H1 (cell line): Measurements from ENCODE around the gene SLC22A14. TPM values are rescaled to one million over a fixed set of nuclear protein-coding genes. Genes with fewer than 3 reads are reported as not detected.

Source experiments
- CTCF ChIA-PET: fragments of 300-600 bp; sonication (Branson Sonifier 250); formaldehyde crosslinking; loops from one replicate; lab custom pipeline; 2021; ENCODE audit not compliant: partially characterized antibody; lab: Charles Lee
- POLR2A ChIA-PET: fragments of 300-600 bp; sonication (Branson Sonifier 250); formaldehyde crosslinking; loops from one replicate; lab custom pipeline; 2021; ENCODE audit warnings: inconsistent platforms; ENCODE audit not compliant: partially characterized antibody; lab: Charles Lee
- DNase-seq, 2 experiments: peaks; one replicate each; pipeline versions ENCODE4 v3.0.0 to v3.0.0-alpha.2; 2010 to 2022; ENCODE audit warnings: low spot score in 2 of 2, low read depth in 1 of 2, mixed read lengths in 1 of 2
- FAIRE-seq: peaks from 2 replicates; lab custom pipeline; 2011; peaks lifted over from hg19 to GRCh38; lab: Jason Lieb, UNC
- H2AFZ ChIP-seq: 2 replicates; pipeline ENCODE4 v1.8.1; 2012; ENCODE audit warnings: low read length, inconsistent platforms
- H2AK5ac ChIP-seq: 2 replicates; pipeline ENCODE4 v1.6.1; 2013; ENCODE audit warnings: low read depth, low read length
- H2BK120ac ChIP-seq: replicated peaks from 2 replicates; pipeline ENCODE3; 2013; ENCODE audit warnings: low read depth, low read length, inconsistent platforms
- H2BK12ac ChIP-seq: 2 replicates; pipeline ENCODE4 v1.6.1; 2013; ENCODE audit warnings: low read depth, low read length
- H2BK15ac ChIP-seq: 2 replicates; pipeline ENCODE4 v1.6.1; 2013; ENCODE audit warnings: low read length
- H2BK20ac ChIP-seq: 2 replicates; pipeline ENCODE4 v1.6.1; 2013; ENCODE audit warnings: low read length
- H2BK5ac ChIP-seq: 2 replicates; pipeline ENCODE4 v1.6.1; 2013; ENCODE audit warnings: low read depth, low read length
- H3K14ac ChIP-seq: 2 replicates; pipeline ENCODE4 v1.6.1; 2013; ENCODE audit warnings: inconsistent platforms; ENCODE audit not compliant: insufficient read length
- H3K18ac ChIP-seq: 2 replicates; pipeline ENCODE4 v1.6.1; 2013; ENCODE audit warnings: low read length; ENCODE audit errors: extremely low read depth
- H3K23ac ChIP-seq: 2 replicates; pipeline ENCODE4 v1.6.1; 2013; ENCODE audit warnings: inconsistent platforms; ENCODE audit not compliant: insufficient read length
- H3K23me2 ChIP-seq: 2 replicates; pipeline ENCODE4 v1.6.1; 2013; ENCODE audit warnings: low read depth, low read length
- H3K27ac ChIP-seq: 2 replicates; pipeline ENCODE4 v1.6.1; 2011; ENCODE audit warnings: low read depth, low read length, inconsistent platforms
- H3K27me3 ChIP-seq, 4 experiments: replicated peaks in 1 of 4; 1 replicate in 1 of 4; 2 replicates in 3 of 4; pipeline versions ENCODE4 v1.6.1 to v1.8.1; 2011 to 2013; ENCODE audit warnings: low read length in 3 of 4, mild to moderate bottlenecking in 3 of 4, inconsistent platforms in 2 of 4, mixed read lengths in 2 of 4, moderate library complexity in 1 of 4; ENCODE audit not compliant: control insufficient read depth in 3 of 4, insufficient read depth in 3 of 4; ENCODE audit errors: extremely low read depth in 1 of 4
- H3K36me3 ChIP-seq, 4 experiments: 2 replicates each; pipeline versions ENCODE4 v1.6.1 to v1.8.1; 2011 to 2013; ENCODE audit warnings: mild to moderate bottlenecking in 4 of 4, low read length in 3 of 4, moderate library complexity in 2 of 4, control low read depth in 1 of 4, inconsistent platforms in 1 of 4; ENCODE audit not compliant: insufficient read depth in 4 of 4, control insufficient read depth in 2 of 4
- H3K4ac ChIP-seq: replicated peaks from 2 replicates; pipeline ENCODE3; 2013; ENCODE audit warnings: low read length, low read depth, mixed read lengths, inconsistent platforms; ENCODE audit not compliant: insufficient read length
- H3K4me1 ChIP-seq, 4 experiments: replicated peaks in 1 of 4; 1 replicate in 1 of 4; 2 replicates in 3 of 4; pipeline versions ENCODE4 v1.6.1 to v1.8.1; 2011 to 2013; ENCODE audit warnings: low read length in 3 of 4, inconsistent platforms in 2 of 4, mixed read lengths in 1 of 4; ENCODE audit not compliant: insufficient read depth in 4 of 4, control insufficient read depth in 3 of 4
- H3K4me2 ChIP-seq, 2 experiments: 2 replicates each; pipeline versions ENCODE4 v1.6.1 to v1.8.1; 2011 to 2013; ENCODE audit warnings: low read depth in 2 of 2, low read length in 2 of 2, control low read depth in 1 of 2, inconsistent platforms in 1 of 2, mild to moderate bottlenecking in 1 of 2; ENCODE audit not compliant: insufficient read depth in 1 of 2
- H3K4me3 ChIP-seq, 4 experiments: fragments of 200-600, 300-600 bp in 1 of 4; sonication (generic), shearing (Covaris generic), sonication (Bioruptor Twin) in 1 of 4; 2 replicates each; pipeline versions ENCODE4 v1.5.1 to v1.8.1; 2011 to 2016; ENCODE audit warnings: low read length in 4 of 4, low read depth in 3 of 4, control low read depth in 2 of 4, inconsistent platforms in 2 of 4, mild to moderate bottlenecking in 2 of 4, mixed read lengths in 1 of 4, moderate library complexity in 1 of 4; ENCODE audit not compliant: insufficient read depth in 2 of 4; ENCODE audit errors: extremely low read depth in 1 of 4
- H3K56ac ChIP-seq: replicated peaks from 2 replicates; pipeline ENCODE3; 2013; ENCODE audit warnings: low read depth, mild to moderate bottlenecking, mixed read lengths, low read length, inconsistent platforms; ENCODE audit not compliant: insufficient read length
- H3K79me1 ChIP-seq: 2 replicates; pipeline ENCODE4 v1.6.1; 2013; ENCODE audit warnings: low read depth, low read length, control low read depth
- H3K79me2 ChIP-seq, 2 experiments: 2 replicates each; pipeline versions ENCODE4 v1.6.1 to v1.8.1; 2012 to 2013; ENCODE audit warnings: low read length in 2 of 2, mild to moderate bottlenecking in 2 of 2, inconsistent platforms in 1 of 2; ENCODE audit not compliant: insufficient read depth in 2 of 2, control insufficient read depth in 1 of 2
- H3K9ac ChIP-seq, 4 experiments: replicated peaks in 1 of 4; 1 replicate in 1 of 4; 2 replicates in 3 of 4; pipeline versions ENCODE4 v1.6.1 to v1.8.1; 2011 to 2013; ENCODE audit warnings: low read depth in 3 of 4, low read length in 3 of 4, control low read depth in 2 of 4, mild to moderate bottlenecking in 2 of 4, moderate library complexity in 2 of 4, inconsistent platforms in 1 of 4; ENCODE audit errors: extremely low read depth in 1 of 4
- H3K9me3 ChIP-seq, 2 experiments: 2 replicates each; pipeline versions ENCODE4 v1.6.1 to v1.8.1; 2012 to 2013; ENCODE audit warnings: mild to moderate bottlenecking in 2 of 2, moderate library complexity in 2 of 2, control low read depth in 1 of 2, inconsistent platforms in 1 of 2, low read depth in 1 of 2, low read length in 1 of 2, mixed read lengths in 1 of 2; ENCODE audit not compliant: insufficient read depth in 2 of 2
- H4K20me1 ChIP-seq, 2 experiments: replicated peaks in 1 of 2; 2 replicates each; pipeline versions ENCODE3 to v1.8.1; 2011 to 2013; ENCODE audit warnings: inconsistent platforms in 2 of 2, low read length in 2 of 2, mild to moderate bottlenecking in 1 of 2; ENCODE audit not compliant: insufficient read depth in 2 of 2, control insufficient read depth in 1 of 2
- H4K5ac ChIP-seq: 2 replicates; pipeline ENCODE4 v1.6.1; 2013; ENCODE audit warnings: low read length, low read depth, mixed read lengths, inconsistent platforms; ENCODE audit not compliant: insufficient read length
- H4K8ac ChIP-seq: 2 replicates; pipeline ENCODE4 v1.8.0; 2013; ENCODE audit warnings: mild to moderate bottlenecking, moderate library complexity, low read length, inconsistent platforms; ENCODE audit not compliant: insufficient read depth; ENCODE audit errors: extremely low read depth
- H4K91ac ChIP-seq: replicated peaks from 2 replicates; pipeline ENCODE3; 2013; ENCODE audit warnings: low read length, mixed read lengths, inconsistent platforms; ENCODE audit not compliant: insufficient read length
- ATF2 ChIP-seq: IDR thresholded peaks from 2 replicates; pipeline ENCODE4 v1.6.1; 2012; ENCODE audit warnings: low read length, inconsistent platforms
- CBX8 ChIP-seq: fragments of 300-800, 300-1000 bp; sonication (generic); IDR thresholded peaks from 2 replicates; pipeline ENCODE4 v1.7.1; 2016; ENCODE audit warnings: low read depth, low read length, borderline replicate concordance
- CHD1 ChIP-seq: IDR thresholded peaks from 2 replicates; pipeline ENCODE4 v1.6.1; 2012; ENCODE audit warnings: low read depth, low read length, improper control_type of control experiment
- CHD2 ChIP-seq: IDR thresholded peaks from 2 replicates; pipeline ENCODE4 v1.6.1; 2012; ENCODE audit warnings: low read length, improper control_type of control experiment
- GTF2F1 ChIP-seq: IDR thresholded peaks from 2 replicates; pipeline ENCODE4 v1.6.1; 2012; ENCODE audit warnings: low read depth, low read length, improper control_type of control experiment, borderline replicate concordance
- MAFK ChIP-seq: IDR thresholded peaks from 2 replicates; pipeline ENCODE4 v1.6.1; 2012; ENCODE audit warnings: low read depth, mild to moderate bottlenecking, improper control_type of control experiment, low read length
- POLR2A ChIP-seq, 2 experiments: IDR thresholded peaks; 1 replicate in 1 of 2; 2 replicates in 1 of 2; pipeline ENCODE4 v1.6.1; 2011; ENCODE audit warnings: low read depth in 2 of 2, low read length in 2 of 2, mild to moderate bottlenecking in 2 of 2; ENCODE audit errors: control extremely low read depth in 1 of 2
- SP4 ChIP-seq: IDR thresholded peaks from 2 replicates; pipeline ENCODE4 v1.6.1; 2012; ENCODE audit warnings: low read length, inconsistent platforms
- WGBS, 2 experiments: shearing (Covaris generic) in 1 of 2; methylation state at CpG; one replicate each; pipeline versions ENCODE4 v1.1.6 to v1.1.7; 2013 to 2015; ENCODE audit warnings: low lambda C conversion rate in 2 of 2, mixed read lengths in 2 of 2, inconsistent platforms in 1 of 2, low coverage in 1 of 2, missing lambda C conversion rate in 1 of 2; ENCODE audit not compliant: insufficient replicate concordance in 2 of 2, insufficient coverage in 1 of 2, insufficient read length in 1 of 2; ENCODE audit errors: extremely low coverage in 1 of 2, missing lambda C conversion rate in 1 of 2; 5-methylcytosine and 5-hydroxymethylcytosine counted together
- polyA plus RNA-seq, 7 experiments: library from polyadenylated mRNA; depleted of rRNA in 3 of 7; stranded (reverse) in 5 of 7; unstranded in 2 of 7; fragments of >200 nt in 5 of 7; fragments of 200-250 nt in 2 of 7; gene quantifications; 1 replicate in 5 of 7; 2 replicates in 1 of 7; 4 replicates in 1 of 7; pipeline versions ENCODE4 v1.2.1 to v1.2.3, GENCODE V29; 2011 to 2013; ENCODE audit warnings: missing spikeins in 2 of 7, mixed read lengths in 2 of 7
- total RNA-seq: library from RNA; stranded (reverse); fragmentation: NEBNext Ultra II Directional; extraction: Animal tissue kit (Norgen Biotek cat#: 25700); gene quantifications from 2 replicates; pipeline ENCODE4 v1.2.1, GENCODE V29; 2021
- TF ChIP-seq, protein P1 (sequence below), 3 experiments: IDR thresholded peaks; 1 replicate in 2 of 3; 2 replicates in 1 of 3; pipeline versions ENCODE4 v1.5.1 to v1.6.1; 2011; ENCODE audit warnings: low read length in 3 of 3, mild to moderate bottlenecking in 3 of 3, inconsistent platforms in 2 of 3, low read depth in 1 of 3, moderate library complexity in 1 of 3; ENCODE audit not compliant: insufficient read depth in 1 of 3; ENCODE audit errors: control extremely low read depth in 1 of 3
- TF ChIP-seq, protein P2 (sequence below): IDR thresholded peaks from 2 replicates; pipeline ENCODE4 v1.6.1; 2012; ENCODE audit warnings: inconsistent platforms

SLC22A14 gene
- total and polyA plus RNA-seq, 2 of the 8 experiments (the other 6 are each of a cell fraction or from before 2014, with no cell fraction given), result 0.03 TPM; not detected in 1

- WGBS, 2 experiments, result 100% methylated on average over 1 of the region's 1 CpG; no CpG with 5 or more reads in 1 of the 2 experiments
- Histone ChIP-seq H2AK5ac (no peak overlapping the region), H4K20me1 (no peaks in the 10 kb centered on the region), H4K91ac (no peak overlapping the region), H3K4me2 (no peak overlapping the region), H3K36me3 (no peaks in the 10 kb centered on the region), H3K23ac (no peak overlapping the region), H2BK12ac (no peak overlapping the region), H3K27ac (no peak overlapping the region), H4K5ac (no peak overlapping the region), H2AFZ (no peak overlapping the region), H3K79me2 (no peaks in the 10 kb centered on the region), H2BK120ac (no peak overlapping the region), H2BK5ac (no peak overlapping the region), H3K27me3 (no peaks in the 10 kb centered on the region), H3K79me1 (no peaks in the 10 kb centered on the region), H3K23me2 (no peaks in the 10 kb centered on the region), H2BK15ac (no peak overlapping the region), H3K9me3 (peaks cover 0 to 4% of the 10 kb centered on the region in 2 experiments; a peak in 1 of 4 replicates), H3K9ac (no peak overlapping the region), H3K4ac (no peak overlapping the region), H3K18ac (no peak overlapping the region), H3K4me3 (no peak overlapping the region), H3K4me1 (no peaks in the 10 kb centered on the region), H3K56ac (no peak overlapping the region), H4K8ac (no peak overlapping the region), H2BK20ac (no peak overlapping the region), H3K14ac (no peak overlapping the region)
- POLR2A ChIA-PET, result no interaction called here
- CTCF ChIA-PET, result interaction anchor here (0.7 to 1.0 kb wide), 2 partner anchors 24 to 214 kb away, joined by 3 to 4 read pairs; no protein-coding TSS in a partner anchor
- DNase-seq, result no peak
- FAIRE-seq, result no peak
- TF ChIP-seq, protein P1, sequence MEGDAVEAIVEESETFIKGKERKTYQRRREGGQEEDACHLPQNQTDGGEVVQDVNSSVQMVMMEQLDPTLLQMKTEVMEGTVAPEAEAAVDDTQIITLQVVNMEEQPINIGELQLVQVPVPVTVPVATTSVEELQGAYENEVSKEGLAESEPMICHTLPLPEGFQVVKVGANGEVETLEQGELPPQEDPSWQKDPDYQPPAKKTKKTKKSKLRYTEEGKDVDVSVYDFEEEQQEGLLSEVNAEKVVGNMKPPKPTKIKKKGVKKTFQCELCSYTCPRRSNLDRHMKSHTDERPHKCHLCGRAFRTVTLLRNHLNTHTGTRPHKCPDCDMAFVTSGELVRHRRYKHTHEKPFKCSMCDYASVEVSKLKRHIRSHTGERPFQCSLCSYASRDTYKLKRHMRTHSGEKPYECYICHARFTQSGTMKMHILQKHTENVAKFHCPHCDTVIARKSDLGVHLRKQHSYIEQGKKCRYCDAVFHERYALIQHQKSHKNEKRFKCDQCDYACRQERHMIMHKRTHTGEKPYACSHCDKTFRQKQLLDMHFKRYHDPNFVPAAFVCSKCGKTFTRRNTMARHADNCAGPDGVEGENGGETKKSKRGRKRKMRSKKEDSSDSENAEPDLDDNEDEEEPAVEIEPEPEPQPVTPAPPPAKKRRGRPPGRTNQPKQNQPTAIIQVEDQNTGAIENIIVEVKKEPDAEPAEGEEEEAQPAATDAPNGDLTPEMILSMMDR (IDR thresholded peaks at IDR 0.05; ENCODE audit: control extremely low read depth in 1 of 3, insufficient read depth in 1 of 3, low read depth in 1 of 3, low read length in 3 of 3), result no peak
- TF ChIP-seq SP4 (no peak), POLR2A (IDR thresholded peaks at IDR 0.05; ENCODE audit: control extremely low read depth in 1 of 2, low read depth in 2 of 2, low read length in 2 of 2) (no peak), CHD2 (no peak), CHD1 (no peak), CBX8 (no peak), ATF2 (no peak), MAFK (no peak), GTF2F1 (no peak)
- TF ChIP-seq, protein P2, sequence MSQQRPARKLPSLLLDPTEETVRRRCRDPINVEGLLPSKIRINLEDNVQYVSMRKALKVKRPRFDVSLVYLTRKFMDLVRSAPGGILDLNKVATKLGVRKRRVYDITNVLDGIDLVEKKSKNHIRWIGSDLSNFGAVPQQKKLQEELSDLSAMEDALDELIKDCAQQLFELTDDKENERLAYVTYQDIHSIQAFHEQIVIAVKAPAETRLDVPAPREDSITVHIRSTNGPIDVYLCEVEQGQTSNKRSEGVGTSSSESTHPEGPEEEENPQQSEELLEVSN, result no peak
Measured at GRCh38 chr3:38323060-38323459, 41.0 kb downstream of the SLC22A14 start.
